GM21717 (cell line): ENCODE measurements around the gene TOPAZ1.
A peak's percentile ranks its signal among the peaks of the same experiment; 100 is the strongest.
"Not testable (repeated sequence)": the region's sequence is repeated elsewhere in the genome, so short reads cannot be mapped to it uniquely, and the experiment has no call there.

Source experiments
- ATAC-seq: cut with Tn5 transposase; IDR thresholded peaks from one replicate; pipeline ENCODE4 v1.9.1; 2021; ENCODE audit warnings: mild to moderate bottlenecking, moderate library complexity; ENCODE audit not compliant: unreplicated experiment

Gene TOPAZ1

DNA sequence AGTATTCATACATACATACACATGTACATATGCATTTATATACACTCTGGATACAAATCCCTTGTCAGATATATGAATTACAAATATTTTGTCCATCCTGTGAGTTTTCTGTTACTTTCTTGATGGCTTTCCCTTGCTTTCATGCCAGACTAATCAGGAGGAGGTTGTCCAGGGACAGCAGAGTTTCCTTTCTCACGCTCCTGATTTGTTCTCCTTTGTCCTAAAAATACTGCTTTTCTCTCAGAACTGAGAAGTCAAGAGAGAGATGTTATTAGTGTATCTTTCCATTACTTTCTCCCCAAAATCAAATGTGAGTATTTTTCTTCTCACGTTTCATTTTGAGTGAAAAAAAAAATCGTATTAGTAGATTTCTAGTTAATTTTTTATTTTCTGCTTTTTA, 84.8 kb downstream of the TOPAZ1 start:
- ATAC-seq, result no peak

DNA sequence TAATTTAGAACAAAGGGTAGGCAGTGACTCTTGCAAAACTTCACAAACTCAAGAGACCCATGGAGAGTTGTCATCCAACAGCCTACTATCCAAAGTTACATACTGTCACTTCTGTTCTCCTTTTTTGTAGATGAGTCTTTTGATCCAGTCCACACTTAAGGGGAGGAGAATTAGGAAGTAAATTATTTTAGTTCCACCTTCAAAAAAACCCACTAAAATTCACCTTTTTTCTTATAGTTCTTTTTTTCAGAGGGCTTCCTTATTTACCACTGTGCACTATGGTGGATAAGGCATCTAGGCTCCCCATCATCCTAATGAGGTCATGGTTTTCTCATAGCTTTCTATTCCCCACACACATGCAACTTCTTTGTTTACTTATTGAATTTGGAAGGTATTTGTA, 88.3 kb downstream of the TOPAZ1 start:
- no peak for ATAC-seq

DNA sequence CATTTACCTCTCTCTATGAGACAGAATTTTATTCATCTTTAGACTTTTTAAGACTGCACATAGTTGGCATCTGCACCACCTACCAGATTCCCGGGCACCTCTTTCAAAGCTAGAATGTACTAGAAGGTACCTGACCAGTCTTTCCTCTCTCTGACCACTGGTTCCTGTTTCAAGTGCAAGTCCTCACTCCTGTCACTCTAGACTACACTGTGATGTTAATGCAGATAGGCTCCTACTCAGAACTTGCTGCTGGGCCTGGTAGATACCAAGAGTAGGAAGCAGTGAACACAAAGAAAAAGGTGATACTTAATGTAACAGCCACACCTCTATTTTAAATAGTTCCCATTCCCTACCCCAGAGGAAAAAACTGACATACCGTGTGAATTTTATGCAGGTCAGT, 88.8 kb downstream of the TOPAZ1 start:
- ATAC-seq, result no peak

DNA sequence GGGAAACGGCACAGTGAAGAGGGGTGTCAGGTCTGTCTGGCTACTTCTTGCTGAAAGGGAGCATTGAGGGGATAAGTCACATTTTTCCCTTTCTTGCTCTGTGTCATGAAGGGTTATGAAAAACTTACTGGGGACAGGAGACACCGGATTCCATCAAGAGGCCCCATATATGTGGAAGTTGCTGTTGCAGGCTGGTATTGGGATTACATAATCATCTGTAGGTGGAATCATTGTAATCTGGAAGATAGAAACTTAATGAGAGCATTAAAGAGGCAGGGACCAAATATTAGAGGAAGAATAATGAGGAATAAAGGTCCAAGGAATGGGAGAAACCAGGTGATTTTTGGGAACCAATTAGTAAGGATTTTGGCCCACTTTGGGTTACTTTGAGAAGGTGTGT, 92.6 kb downstream of the TOPAZ1 start:
- no peak for ATAC-seq

DNA sequence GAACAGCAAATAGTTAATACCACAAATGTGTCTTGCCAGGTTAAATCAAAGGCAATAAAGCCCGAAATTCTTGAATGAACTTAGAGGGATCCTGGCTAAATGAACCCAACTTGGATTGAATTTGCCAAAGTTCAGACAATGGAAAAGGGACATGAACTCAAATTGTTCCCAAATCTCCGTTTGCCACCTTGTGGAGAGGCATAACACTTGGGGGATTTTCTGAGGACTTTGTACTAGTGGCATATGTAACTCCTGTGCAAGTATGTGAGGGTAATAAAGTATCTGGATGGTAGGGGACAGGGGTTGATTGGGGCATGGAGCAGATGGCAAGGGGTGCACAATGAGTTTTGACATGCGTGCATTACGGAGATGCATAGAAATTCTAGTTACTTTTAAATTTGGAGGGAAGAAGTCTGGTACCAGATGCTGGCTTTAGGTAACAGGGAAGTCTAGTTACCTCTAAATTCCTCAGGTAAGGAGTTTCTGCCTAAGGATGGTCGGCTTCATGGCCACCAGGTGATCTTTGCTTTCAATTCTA, 95.6 kb downstream of the TOPAZ1 start:
- no peak for ATAC-seq

DNA sequence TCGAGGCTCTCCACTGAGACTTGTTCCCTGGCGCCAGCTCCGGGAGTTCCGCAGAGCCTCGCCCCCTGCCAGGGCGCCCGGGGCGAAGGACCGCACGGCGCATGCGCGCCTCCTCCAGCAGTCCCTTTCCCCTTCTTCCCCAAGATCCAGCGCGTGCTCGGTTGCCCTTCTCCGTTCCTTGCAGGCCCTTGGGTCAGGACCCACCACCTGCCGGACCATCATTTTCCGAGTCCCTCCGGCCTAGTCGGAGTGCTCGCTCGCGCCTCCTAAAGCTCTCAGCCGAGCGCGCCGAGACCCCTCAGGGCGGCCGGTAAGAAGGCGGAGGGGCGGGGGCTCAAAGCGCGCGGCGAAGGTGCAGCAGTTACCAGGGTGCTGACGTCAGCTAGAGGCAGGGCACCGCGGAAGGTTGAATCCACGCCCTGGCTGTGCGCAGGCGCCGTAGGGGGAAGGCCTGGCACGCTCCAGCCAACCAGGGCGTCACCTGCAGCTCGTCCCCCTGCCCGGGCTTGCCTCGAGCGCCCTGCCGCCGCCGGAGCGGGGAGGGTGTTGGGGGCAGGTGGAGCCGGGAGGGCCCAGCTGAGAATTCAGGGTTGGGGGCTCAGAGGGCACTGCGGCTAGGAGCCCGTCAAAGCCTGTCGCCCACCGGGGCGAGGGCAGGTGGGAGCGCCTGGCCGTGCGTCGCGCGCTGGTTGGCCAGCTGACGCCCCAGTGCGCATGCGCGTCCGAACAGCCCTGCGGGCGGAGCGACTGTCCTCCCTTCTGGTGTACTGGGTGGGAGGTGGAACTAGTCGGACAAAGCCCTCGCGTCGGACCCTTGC, 96.5 kb downstream of the TOPAZ1 start, which contains the start of gene TCAIM:
TSS of gene TCAIM (plus strand) at position 757 of the 818 bp plus-strand sequence. CDS start 16,017 bp downstream, outside the sequence.
- peak; percentile 87 for ATAC-seq

DNA sequence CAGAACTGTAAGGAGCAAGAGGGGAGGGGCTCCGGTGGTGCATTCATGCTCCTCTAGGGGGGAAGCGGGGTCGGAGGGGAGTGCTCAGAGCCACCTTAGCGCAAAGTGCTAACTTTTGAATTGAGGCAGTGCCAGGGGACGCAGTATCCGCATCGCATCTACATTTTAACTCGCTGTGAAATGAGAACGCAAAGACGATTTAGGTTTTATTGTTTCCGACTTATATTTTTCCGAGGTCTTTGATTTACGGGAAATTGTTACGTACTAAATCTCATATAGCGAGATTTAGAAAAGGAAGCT, 97.1 kb downstream of the TOPAZ1 start:
- ATAC-seq, result no peak

DNA sequence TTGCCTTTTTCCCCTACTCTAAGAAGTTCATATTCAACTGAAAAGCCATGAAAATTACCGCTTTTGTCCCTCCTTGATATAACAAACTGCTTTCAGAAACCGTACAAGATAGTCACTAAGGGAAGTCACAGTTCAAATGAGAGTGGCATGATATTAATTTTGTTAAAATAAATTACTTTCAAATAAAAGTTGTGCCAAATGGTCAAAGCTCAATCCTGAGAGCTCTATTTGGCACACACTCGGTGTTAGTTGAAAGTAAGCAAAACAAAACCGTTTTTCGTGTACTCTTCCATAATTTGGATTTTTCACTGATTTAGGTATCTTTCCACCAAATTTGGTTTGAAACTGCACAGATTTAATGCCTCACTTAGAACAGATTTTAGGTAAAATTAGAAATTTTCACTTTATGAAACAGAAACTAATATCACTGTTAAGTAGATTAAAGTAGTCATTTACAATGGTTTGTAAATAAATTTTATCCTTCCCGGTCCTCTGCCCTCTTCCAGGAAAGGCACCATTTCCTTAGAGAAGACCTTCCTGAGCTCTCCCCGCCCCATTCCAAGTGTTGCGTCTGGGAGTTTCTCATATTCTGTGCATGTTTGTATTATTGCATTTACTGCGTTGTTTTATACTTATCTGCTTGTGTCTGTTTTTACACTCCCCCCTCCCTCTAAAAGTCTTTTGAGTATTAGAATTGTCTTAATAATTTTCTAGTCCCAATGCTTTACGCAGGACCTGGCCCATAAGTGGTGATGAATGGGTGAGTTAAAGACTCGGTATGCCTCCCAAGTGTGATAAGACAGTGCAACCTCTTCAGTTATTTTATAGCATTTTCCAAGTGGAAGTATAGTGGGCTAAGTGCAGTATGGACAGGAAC, 97.7 kb downstream of the TOPAZ1 start:
- no peak for ATAC-seq

DNA sequence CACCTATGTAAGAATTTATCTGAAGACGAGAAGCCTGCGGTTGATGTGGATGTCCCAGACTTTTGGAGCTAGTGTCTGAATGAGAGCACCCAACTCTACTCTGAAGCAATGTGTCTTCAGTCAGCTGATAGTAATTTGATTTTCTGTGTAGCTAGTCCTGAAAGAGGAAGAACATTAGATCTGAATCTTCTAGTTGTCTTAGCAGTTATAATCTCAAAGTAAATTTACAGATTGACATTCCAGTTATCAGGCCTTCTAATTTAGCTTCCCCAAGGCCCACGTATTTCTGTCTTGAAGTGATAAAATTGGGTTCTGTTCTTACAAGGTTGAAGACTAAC, 98.3 kb downstream of the TOPAZ1 start:
- ATAC-seq, result no peak

DNA sequence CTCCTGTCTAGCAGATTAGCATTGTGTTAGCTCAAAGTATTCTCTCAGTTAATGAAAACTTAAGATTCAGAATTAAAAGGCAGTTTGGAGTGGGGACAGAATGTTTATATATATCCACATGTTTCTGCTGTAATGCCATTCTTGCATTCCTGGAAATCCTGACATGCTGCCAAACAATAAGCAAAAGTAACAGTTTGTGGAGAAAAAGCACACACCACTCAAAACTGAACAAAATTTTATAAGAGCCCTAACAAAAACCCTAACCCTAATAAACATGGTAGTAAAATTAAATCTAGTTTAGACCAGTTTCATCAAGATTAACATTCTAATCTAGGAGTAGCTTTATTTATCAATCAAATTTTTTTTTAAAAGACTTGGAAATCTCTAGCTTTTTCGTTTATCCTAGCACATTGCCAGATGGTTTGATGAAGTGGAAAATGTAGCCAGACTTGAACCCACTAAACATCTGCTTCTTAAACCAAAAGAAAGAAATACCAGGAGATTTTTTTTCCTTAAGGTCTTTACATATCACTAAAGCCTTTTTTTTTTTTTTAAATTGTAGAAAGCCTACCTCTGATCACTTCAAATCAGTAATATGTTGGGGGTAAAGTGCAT, 100.6 kb downstream of the TOPAZ1 start:
- ATAC-seq, result no peak

DNA sequence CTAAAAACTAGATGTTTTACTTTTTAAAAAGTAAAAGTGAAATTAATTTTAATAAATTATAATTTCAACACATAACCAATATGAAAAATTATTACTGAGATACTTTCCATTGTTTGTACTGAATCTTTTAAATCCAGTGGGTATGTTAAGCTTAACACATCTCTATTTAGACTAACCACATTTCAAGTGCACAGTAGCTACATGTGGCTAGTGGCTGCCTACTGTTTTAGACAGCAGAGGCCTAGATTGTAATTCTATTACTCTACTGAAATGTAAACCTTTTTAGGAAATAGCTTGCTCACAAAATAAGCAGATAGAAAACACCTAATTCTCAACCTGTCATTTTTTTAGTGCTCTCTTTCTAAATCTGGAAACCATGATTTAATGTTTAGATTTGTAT, 101.7 kb downstream of the TOPAZ1 start:
- no peak for ATAC-seq

DNA sequence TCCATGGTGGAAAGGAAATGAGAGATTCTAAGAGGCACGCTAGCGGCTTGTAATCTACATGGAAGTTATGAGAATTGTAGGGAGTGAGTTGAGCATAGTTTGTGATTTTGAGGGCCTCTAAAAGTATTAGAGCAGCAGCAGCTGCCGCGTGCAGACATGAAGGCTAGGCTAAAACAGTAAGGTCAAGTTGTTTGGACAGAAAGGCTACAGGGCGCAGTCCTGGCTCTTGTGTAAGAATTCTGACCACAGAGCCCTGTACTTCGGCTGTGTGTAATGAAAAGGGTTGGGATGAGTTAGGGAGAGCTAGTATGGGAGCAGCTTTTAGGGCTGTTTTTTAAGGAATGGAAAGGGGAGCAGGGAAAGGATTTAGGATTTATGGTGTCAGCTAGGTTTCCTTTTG, 104.9 kb downstream of the TOPAZ1 start:
- not testable (repeated sequence) for ATAC-seq

DNA sequence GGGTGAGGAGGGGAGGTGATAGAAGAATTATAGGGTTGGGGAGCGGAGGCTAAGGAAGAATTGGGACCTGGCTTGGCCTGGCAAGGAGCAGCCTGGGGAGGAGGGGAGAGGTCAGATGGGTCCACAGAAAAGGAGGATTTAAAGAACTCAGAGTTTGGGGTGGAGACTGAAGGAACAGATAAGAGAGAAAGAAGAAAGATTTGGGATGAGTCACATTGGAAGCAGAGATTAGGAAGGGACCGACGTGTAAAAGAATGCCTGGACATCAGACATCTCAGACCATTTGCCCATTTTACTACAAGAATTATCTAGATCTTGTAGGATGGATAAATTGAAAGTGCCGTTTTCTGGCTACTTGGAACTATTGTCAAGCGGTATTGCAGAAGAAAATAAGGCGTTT, 107.3 kb downstream of the TOPAZ1 start:
- no peak for ATAC-seq

DNA sequence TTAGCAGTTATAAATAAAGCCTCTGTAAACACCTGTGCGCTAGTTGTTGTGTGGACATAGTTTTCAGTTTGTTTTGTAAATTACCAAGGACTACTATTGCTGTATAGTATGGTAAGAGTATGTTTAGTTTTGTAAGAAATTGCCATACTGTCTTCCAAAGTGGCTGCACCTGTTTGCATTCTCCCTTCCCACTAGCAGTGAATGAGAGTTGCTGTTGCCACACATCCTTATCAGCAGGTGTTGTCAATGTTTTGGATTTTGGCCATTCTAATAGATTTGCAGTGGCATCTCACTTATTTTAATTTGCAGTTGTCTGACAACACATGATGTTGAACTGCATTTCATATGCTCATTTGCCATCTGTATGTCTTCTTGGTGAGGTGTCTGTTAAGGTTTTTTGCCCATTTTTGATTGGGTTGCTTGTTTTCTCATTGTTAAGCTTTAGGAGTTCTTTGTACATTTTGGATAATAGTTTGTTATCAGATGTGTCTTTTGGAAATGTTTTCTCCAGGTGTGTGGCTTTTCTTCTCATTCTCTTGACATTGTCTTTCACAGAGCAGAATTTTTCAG, 111.8 kb downstream of the TOPAZ1 start:
- no peak for ATAC-seq

DNA sequence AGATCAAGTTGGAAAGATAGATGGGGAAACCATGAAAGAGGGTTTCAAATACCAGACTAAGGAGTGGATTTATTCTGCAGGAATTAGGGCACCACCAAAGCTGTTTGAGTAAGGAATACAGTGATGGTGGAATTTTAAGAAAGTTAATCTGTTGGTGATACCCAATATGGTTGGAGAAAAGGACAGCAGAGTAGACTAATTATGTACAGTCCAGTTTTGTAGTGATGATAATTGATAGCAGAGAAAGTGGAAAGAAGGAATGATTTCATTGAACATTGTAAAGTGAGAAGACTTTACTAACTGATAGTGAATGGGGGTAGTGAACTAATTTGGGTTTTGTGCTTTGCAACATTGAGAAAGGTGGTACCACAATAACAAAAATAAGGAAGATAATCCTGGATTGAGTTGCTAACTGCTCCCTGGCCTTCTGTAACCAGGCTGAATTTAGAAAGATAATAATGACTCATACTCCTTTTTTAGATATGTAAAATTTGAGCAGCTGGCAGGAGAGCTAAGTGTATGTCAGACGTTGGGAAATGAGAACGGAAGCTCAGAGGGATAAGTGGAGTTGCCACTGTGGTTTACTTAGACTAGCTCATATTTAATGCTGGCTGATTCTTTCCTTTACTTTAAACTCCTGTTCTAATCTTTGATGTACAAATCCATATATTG, 113.8 kb downstream of the TOPAZ1 start:
- ATAC-seq, result no peak

DNA sequence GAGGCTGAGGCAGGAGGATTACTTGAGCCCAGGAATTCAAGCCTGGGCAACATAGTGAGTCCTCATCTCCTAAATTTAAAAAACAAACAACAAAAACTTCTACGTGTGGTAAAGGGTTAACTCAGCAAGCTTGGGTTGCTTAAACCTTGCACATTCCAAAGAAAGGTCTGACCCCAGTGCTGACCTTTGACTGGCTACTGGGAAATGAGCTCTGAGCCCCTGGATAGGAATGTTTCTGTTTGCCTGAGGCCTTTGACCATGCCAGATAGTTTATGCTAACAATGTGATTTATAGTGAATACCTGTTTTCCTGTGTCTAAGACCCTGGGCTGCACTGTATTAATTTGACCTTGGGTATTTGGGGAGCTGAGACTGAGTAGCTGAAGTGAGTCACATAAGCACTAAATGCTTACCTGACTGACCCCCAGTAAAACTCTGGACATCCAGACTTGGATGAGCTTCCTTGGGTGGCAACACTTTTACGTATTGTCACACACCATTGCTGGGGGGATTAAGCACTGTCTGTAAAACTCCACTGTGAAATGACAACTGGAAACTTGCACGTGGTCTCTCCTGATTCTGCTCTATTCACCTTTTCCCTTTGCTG, 117.6 kb downstream of the TOPAZ1 start:
- ATAC-seq, result no peak

DNA sequence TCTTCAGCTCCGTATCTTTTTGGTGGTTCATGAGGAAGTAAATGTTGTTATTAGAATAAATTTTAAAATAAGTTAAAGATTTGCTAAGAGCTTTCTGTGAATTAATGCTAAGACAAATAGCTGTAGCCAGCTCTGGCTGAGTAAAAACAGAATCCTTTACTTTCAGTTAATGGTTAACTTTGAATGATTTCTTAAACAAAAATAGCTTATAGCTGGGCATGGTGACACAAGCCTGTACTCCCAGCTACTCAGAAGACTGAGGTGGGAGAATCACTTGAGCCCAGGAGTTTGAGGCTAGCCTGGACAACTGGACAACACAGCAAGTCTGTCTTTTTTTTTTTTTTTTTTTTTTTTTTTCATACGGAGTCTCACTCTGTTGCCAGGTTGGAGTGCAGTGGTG, 121.9 kb downstream of the TOPAZ1 start:
- no peak for ATAC-seq

DNA sequence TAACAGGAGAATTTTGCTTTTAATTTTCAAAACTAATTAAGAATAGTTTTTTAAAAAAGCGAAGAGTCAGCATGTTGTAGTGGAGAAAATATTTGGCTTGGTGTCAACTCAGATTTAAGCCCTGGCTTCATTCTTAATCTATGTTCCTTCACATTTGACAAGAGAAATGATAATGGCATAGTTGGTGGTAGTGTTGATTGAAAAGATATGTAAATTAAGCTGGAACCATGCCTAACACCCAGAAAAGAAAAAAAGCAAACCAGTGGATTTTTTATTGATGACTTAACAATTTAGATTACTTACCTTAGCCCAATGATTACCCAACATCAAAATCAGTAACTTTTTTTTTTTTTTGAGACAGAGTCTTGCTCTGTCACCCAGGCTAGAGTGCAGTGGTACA, 124.3 kb downstream of the TOPAZ1 start:
- ATAC-seq, result no peak

DNA sequence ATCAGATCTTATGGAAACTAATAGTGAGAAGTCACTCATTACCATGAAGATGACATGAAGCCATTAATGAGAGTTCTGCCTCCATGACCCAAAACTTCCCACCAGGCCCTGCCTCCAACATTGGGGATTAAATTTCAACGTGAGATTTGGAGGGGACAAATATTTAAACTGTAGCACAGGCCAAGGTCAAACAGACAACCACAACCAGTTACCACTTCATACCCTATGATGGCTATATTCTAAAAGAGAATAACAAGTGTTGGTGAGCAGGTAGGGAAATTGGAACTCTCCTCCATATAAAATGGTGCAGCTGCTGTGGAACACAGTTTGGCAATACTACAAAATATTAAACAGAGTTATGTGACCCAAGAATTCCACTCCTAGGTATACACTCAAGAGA, 133.8 kb downstream of the TOPAZ1 start:
- ATAC-seq, result no peak
